NOMO-1 treated with DMSO at 0.1 percent for 48 hours (cell line): Measurements from ENCODE around the gene KLHL36.
"Not testable (repeated sequence)": the region's sequence is repeated elsewhere in the genome, so short reads cannot be mapped to it uniquely, and the experiment has no call there.

Experiments used
- DNase-seq: peaks from one replicate; lab custom pipeline; 2025; ENCODE audit not compliant: unreplicated experiment; lab: John Stamatoyannopoulos, UW

The KLHL36 gene

DNA sequence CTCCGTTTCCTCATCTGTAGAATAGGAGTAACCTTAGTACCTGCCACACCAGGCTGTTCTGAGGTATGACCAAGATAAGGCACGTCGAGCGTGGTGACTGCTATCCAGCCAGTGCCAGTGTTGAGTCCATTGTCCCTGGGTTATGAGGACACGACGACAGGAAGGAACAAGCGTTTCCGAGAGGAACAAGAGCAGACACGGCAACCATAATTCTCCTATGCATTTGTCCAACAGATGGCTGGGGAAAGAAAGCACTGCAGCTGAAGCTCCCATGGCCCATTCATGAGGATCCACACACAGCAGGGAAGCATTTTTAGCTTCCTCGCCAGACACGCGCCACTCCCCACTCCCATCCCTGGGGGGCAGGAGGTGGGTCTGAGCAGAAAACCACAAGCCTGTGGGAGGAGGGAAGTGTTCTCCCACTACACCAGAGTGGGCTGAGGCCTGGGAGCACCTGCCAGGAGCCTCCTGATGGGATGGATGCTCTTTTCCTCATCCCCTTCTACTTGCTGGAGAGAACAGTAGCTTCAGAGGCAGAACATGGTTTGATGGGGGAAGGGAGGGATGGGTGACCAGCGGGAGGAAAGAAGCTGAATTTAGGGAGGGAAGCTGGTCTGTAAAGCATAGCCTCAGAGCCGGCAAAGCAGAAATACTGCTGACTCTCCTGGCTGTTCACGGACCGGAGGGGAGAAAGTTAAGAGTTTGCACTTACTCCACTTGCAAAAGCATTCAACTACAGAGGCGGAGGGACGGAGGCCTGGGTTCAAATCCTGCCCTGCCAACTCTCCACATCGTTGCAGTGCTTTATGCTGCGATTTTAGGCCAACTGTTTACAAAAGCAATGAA, 33.1 kb upstream of the KLHL36 start:
- no peak for DNase-seq

DNA sequence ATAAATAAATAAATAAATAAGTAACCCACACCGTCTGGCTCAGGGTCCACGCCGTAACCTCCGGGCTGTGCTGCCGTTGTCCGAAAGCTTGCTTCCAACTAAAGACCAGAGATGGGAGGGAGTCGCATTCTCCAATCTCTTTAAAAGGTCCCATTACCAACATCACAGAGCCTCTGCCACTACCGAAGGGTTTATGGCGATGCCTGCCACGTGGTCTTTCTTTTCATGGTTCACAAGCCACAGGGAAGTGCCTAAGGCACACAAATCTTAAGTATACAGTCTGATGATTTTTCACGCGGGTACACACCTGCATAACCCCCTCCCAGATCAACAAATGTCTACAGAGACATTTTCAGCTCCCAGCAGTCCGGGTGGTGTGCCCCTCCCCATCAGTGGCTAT, 31.8 kb upstream of the KLHL36 start:
- peak; percentile 38 for DNase-seq

DNA sequence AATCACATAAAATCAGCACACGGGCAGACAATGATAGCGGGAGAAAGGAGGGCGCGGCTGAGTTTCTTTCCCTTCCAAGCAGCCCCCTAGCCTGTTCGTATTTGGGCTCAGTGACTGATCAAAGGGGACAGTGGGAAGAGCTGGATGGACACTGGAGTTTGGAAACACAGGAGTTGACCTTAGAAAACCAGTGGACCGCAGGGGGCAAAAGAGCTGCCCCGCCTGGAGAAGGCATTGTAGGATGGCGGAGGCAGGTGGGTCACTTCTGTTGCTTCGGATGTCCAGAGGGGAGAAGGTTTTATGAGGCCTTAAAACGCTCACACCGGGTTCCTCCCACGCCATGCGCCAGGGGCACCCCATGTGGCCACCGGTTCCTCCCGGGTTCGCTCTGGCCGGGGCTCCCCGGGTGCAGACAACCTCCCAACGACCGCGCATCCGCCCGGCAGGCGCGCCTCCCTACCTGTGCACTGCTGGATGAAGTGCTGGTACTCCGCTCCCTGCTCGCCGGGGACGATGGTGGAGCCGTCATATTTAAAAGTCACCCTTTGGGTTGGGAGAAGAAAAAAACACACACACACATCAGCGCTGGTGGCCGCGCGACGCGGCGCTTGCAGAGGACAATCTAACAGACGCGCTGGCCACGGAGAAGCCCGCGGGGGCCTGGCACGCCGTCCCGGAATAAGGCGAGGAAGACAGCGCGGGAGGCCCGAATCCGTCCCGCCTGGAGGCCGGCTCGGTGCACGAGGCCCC, 31.1 kb upstream of the KLHL36 start:
- no peak for DNase-seq

DNA sequence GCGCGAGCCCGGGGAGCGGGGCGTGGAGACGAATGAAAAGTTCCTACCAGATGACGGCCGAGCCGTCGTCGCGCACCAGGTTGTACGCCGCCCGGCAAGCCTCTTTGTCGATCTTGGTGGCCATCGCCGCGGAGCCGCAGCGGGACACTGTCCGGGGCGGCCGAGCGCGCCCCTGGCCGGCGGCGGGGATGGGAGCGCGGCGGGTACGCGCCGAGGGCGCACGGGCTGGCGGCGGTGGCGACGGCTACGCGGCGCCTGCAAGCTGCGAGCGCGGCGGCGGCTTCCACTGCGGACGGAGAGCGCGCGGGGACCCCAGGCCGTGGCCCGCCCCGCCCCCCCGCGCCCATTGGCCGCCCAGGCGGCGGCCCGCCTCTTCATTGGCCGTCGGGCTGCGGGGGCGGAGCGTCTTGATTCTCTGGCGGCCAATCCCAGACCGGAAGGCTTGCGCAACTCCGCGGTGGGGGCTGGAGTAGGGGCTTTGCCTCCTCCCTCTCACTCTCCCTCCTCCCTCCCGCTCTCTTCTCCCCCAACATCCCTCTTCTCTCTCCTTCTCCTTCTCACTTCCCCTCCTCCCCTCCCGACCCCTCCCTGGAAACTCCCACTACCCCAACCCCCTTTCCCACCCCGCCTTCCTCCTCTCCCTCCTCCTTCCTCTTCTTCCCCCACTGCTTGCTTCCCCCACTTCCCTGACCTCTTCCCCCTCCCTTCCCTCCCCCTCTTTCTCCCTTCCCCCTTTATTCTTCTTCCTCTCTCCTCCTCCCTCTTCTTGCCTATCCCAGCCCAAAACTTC, 30.3 kb upstream of the KLHL36 start, which contains the start of gene COTL1:
TSS of gene COTL1 (minus strand) at position 288 of the 790 bp plus-strand sequence. CDS start at position 124, 164 bp downstream.
- peak; percentile 95 for DNase-seq

DNA sequence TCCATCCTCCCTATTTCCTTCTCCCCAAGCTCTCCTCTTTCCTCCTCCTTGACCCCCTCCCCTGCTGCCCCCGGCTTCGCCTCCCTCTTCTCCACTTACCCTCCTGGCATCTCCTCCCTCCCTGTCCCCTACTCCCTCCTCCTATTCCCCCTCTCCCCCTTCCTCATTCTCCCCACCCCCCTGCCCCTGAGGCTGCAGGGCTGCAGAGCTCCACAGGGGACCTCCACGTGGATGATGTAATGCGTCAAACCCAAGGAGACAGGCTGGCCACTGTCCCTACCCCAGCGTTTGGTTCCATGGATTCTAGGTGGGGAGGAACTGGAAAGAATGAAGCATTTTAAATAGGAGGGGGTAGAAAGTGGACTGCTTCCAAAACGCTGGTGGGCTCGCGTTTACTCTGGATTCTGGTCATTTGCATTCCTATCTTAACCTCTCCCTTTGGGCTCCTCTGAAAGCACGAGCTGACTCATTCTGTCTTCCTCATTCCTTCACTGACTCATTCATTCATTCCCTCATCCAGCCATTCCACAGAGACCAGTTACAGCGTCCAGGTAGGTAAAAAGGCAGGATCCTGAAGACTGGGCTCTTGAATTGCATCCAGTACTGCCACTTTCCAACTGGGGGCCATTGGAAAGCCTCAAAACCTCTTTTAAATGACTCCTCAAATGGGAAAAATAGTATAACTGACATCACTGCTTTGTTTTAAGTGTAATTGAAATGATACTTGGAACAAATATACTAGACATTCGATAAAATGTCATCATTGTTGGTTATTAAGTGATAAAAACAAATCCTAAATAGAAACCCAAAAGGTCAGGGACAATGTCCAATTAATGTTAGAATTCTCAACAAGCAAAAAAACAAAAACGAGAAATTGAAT, 29.5 kb upstream of the KLHL36 start:
- DNase-seq = peak; percentile 55

DNA sequence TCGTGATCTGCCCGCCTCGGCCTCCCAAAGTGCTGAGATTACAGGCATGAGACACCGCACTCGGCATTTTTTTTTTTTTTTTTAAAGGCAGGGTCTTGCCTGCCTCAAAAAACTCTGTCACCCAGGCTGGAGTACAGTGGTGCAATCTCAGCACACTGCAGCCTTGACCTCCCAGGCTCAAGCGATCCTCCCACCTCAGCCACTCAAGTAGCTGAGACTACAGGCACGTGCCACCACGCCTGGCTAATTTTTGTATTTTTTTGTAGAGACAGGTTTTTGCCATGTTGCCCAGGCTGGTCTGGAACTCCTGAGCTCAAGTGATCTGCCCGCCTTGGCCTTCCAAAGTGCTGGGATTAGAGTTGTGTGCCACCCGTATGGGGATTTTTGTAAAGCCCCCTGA, 27.4 kb upstream of the KLHL36 start:
- DNase-seq = not testable (repeated sequence)

DNA sequence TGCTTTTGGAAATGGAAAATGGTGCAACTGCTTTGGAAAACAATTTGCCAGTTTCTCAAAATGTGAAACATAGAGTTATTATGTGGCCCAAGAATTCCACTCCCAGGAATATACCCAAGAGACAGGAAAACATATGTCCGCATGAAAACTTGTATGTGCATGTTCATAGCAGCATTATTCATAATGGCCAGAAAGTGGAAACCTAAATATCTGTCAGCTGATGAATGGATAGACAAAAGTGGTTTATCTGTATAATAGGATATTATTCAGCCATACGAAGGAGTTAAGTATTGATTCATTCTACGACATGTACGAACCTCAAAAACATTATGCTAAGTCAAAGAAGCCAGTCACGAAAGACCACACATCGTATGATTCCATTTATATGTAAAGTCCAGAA, 22.8 kb upstream of the KLHL36 start:
- DNase-seq = no peak

DNA sequence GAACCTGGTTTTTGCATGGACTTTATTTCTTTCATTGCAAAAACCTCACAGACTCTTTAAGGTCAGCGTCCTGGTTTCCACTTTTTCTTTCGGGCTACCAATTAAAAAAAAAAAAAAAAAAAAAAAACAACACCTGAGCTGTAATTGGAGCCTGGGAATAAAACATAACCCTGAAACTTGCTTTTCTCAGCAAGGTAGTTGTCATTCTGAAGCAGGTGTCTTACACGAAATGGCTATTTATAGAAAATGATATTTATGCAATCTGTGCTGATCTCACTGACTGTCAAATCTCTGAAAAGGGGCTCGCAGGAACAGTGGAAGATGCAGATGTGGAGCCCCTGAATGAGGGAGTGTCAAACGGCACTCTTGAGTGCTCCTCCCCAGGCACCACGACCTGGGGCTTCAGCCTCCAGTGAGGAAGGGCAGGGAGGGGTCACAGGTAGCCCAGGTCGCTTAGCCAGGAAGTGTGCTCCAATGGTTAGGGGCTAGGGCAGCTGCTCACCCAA, 20.0 kb upstream of the KLHL36 start:
- DNase-seq = no peak

DNA sequence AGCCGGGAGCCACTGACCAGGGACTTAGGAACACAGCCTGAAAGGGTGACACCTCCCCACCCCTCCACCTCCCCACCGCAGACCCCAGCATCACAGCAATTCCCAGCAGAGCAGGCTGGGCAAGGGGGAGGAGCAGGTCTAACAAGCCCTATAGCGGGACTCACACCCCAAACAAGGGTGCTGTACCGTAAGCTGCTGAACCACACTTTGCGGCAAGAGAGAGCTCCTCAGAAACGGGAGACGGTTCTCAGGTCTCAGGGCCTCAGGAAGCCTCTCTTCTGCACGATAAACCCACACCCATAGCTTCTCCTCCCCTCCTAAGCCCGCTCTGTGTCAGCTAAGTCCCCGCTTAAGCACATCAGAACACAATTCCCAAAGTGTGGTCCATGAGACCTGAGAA, 18.7 kb upstream of the KLHL36 start:
- DNase-seq = no peak

DNA sequence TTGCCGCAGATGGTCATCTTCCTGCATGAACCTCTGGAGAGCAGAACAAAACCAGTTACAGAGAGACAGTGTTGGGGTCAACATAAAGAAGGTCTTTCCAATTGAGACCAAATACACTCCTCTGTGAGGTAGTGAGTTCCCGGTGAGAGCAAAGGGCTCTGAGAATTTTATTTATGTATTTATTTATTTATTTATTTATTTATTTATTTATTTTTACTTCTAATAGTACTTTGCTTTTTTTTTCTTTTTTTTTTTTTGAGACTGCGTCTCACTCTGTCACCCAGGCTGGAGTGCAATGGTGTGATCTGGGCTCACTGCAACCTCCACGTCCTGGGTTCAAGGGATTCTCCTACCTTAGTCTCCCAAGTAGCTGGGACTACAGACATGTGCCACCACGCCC, 18.3 kb upstream of the KLHL36 start:
- no peak for DNase-seq

DNA sequence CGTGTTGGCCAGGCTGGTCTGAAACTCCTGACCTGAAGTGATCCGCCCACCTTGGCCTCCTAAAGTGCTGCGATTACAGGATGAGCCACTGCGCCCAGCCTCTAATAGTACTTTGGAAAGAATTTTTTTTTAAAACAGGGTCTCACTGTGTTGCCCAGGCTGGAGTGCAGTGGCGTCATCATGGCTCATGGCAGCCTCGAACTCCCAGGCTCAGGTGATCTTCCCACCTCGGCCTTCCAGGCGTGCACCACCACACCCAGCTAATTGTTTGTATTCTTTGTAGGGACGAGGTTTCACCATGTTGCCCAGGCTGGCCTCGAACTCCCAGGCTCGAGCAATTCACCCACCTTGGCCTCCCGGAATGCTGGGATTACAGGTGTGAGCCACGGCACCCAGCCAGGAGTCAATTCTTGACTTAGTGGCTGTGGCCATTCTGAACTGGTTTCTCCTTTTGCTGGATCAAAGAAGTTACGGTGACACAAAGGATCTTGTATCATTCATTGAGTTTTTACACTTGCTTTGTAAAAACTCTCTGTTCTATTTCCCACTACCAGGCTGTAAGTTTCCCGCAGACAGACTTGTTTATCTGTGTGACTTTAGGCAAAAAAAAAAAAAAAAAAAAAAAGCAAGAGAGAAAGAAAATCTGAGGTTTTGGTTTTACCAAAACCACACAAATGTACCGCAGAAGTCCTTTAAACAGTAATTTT, 17.7 kb upstream of the KLHL36 start:
- DNase-seq = no peak

DNA sequence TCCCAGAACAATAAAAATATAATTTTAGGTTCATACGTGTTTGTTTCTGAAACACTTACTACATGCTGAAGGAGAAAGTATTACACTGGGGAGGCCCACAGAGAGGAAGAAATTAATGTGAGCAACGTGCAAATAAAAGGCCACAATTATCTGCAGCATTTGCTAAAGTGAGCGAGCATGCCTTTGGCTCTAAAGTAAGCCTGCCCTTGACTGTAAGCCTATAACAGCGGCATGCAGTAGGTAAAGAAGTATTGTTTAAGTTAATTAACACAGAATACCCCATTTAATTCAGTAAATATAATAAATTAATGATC, 17.2 kb upstream of the KLHL36 start:
- DNase-seq = no peak

DNA sequence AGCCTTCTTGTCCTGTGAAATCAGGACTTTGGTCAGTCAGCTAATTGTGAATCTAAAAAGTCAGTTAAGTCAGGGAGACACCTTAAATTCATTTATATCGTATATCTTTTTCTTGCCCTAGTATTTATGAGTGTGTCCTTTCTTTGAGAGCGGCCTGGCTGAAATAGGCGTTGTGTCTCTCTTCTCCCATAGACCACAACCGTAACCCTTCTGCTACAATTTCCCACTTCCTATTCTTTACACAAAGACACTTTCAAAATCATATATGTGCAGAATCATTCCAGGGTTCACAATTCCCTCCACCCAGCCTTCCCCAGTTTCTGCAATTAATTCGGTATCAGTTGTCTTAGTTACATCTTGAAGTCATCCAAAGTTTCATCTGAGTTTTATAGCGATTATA, 16.4 kb upstream of the KLHL36 start:
- peak; percentile 68 for DNase-seq

DNA sequence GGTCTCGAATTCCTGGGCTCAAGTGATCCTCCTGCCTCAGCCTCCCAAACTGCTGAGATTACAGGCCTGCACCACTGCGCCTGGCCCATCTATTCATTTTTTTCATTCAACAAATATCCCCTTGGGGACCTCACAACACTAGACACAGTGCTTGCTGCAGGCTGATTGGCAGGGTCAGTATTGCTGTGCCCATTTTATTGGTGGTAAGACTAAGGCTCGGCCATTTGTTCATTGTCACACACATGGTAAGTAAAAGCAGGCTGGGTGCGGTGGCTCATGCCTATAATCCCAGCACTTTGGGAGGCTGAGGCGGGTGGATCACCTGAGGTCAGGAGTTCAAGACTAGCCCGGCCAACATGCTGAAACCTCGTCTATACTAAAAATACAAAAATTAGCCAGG, 15.4 kb upstream of the KLHL36 start:
- DNase-seq = not testable (repeated sequence)

DNA sequence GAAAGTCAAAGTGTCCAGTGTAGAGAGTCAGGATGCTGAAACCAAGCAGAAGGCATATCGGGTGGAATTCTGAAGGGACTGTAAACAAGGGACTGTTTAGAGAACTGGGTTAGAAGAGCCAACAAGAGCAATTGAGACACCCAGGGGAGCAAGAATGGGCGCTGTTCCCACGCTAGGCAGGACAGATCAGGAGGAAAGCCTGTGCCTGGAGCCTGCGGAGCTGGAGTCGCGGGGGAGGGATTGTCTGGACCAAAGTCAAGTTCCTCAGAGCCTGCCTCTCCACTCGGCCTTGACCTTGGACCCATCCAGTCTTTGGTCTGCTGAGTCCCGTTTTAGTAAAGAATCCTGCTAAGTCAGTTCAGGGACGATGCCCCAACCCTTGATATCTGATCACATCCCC, 14.7 kb upstream of the KLHL36 start:
- DNase-seq = no peak

DNA sequence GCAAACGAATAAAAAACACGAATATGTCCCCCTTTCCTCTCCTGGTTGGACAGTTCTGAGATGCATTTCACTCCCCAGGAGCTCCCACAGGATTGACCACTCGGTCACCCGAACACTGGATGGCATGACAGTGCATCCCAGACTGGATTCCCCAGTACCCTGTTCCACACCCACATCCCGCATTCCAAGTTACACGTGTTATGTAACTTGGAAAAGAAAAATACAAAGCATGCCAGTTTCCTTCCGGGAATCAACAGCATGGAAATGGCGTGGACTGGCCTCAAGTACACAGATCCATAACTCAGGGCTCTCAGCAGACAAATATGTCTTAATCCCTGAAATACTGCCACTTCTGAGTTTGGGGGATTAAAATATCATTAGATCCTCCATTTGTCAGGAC, 12.6 kb upstream of the KLHL36 start:
- no peak for DNase-seq

DNA sequence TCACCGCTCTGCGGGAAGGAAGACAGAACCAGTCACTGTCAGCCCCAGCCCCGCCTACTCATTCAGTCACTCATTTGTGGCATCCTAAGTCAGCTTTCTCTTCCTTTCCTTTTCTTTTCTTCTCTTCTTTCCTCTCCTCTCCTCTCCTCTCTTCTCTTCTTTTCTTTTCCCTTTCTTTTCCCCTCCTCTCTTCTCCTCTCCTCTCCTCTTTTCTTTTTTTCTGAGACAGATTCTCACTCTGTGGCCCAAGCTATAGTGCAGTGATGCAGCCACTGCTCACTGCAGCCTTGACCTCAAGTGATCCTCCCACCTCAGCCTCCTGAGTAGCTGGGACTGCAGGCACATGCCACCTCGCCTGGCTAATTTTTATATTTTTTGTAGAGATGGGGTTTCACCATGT, 10.6 kb upstream of the KLHL36 start:
- no peak for DNase-seq

DNA sequence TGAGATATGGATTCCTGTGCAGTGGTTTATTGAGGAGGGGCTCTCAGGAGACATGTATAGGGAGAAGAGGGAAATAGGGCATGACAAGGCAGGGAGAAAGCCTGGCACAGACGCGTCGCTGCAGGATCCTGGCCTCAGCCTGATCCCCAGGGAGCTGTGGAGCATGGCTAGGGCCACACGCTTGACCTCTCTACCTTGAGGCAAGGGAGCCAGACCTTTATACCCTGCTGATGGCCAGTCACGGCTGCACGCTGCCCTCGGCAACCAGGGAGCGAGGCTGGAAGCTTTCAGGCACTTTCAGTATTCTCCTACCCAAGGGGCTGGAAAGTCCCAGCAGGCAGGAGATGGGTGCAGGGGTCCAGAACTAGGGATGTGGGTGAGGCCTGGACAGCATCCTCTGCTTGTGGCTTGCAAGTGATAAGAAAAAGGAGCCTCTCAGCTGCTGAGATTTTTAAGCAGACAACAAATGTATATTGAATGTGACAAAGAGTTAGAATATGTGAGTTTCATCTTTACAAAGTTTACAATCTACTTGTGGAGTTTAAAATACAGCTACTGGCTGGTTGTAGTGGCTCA, 10.0 kb upstream of the KLHL36 start:
- no peak for DNase-seq

DNA sequence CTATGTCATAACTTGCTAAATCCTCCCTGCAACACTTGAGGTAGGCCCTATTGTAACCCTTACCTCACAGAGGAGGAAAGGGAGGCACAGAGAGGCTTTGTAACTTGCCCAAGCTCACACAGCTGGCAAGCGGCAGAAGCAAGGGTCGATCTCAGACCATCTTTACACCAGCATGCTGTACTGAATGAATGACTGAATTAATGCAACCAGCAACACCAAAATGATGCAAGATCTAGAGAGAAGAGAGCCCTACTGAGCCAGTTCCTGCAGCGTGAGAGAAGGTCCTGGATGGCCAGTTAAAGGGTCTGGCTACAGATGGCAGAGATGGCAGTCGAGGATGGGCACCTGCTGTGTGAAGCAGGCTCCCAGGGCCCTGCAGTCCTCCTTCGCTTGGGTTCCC, 8.2 kb upstream of the KLHL36 start:
- DNase-seq = no peak
